CD1c-positive myeloid dendritic cell (primary cell): ENCODE measurements around the gene SDK2.

Experiments
- DNase-seq: peaks from one replicate; pipeline ENCODE4 v3.0.0-alpha.2; 2016; ENCODE audit errors: extremely low spot score

Gene SDK2

DNA sequence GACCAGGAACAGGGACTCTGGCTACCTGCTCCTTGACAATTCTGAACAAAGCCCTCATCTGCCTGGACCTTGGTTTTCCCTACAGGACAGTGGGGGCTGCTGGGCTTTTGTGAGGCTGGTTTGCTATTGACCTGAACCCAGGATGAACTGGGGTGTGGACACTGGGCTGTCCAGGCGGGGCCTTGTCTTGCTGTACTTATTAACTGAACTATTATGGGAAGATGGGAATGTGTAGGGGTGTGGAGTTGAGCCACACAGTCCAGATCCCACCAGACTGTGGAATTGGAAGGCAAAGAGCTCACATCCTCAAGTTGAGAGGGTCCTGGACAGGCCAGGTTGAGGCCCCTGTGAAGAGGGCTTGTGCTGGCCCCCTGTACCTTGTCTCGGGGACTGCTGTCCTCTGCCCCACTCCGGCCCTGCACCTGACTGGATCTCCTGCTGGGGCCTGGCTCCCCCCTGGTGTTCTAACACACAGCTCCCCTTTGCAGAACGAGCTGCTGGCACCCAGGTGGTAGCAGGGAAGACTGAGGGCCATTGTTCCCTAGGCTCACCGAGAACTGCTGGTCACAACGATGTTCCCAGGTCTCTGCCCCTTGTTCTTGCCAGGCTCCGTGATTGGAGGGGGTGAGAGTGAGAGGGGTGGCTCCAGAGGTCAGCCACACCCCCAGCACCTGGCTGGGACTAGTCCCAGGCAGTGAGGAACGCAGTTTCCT, 280.6 kb downstream of the SDK2 start:
- no peak for DNase-seq

GRCh38 chr17:73362697-73363096, 281.5 kb downstream of the SDK2 start:
- no peak for DNase-seq

DNA sequence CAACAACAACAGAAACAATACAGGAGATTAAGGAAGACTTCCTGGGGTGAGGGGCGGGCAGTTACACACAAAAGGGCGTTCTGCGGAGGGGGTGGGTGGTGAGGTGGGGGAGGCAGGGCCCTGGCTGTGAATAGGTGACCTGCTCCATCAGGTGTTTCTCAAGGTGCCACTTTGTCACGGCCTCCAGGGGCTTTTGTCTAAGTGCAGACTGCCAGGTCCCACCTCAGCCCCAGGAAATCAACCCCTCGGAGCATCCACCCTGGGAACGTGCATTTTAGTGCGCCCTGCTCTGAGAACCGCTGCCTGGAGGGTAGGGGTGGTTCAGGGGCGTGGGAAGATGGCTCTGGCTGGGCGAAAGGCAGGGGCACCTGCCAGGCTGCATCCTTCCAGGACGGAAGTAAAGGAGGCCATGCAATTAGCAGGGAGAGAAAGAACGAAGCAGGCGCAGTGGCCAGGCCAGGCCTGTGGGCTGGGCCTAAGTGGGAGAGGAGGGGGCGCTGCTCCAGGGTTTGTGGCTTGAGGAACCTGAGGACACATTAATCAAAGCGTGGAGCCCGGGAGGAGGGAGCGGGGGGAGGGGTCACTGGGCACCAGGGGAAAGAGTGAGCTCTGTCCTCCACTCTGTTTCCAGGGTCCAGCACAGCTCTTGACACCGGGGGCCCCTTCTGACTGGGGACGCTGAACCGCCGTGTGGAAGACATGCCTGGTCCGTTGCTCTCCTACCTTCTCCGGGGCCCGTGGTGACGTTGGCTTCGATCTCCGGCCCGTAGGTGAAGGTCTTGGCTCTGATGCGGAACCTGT, 283.1 kb downstream of the SDK2 start:
- DNase-seq = no peak

GRCh38 chr17:73359987-73360410, 284.2 kb downstream of the SDK2 start:
- DNase-seq = no peak

DNA sequence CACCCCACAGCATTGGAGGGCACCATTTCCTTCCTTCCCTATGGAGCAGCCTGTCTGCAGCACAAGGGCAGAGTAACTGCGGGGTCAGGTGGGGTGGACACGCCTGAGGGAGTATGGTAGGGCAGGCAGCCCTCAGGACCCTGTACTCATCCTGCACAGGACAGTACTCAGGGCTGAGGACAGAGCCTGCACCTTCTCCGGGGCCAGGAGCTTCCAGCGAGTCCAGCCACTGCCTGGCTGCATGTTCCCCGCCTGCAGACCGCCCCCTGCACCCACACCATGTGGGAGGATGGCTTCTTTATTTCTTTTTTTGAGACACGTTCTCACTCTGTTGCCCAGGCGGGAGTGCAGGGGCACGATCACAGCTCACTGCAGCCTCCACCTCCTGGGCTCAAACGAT, 284.9 kb downstream of the SDK2 start:
- DNase-seq = no peak

GRCh38 chr17:73358668-73359067, 285.6 kb downstream of the SDK2 start:
- DNase-seq = no peak

- no peak for DNase-seq
These were observed 286.3 kb downstream of the SDK2 start for GRCh38 chr17:73357981-73358380.

DNA sequence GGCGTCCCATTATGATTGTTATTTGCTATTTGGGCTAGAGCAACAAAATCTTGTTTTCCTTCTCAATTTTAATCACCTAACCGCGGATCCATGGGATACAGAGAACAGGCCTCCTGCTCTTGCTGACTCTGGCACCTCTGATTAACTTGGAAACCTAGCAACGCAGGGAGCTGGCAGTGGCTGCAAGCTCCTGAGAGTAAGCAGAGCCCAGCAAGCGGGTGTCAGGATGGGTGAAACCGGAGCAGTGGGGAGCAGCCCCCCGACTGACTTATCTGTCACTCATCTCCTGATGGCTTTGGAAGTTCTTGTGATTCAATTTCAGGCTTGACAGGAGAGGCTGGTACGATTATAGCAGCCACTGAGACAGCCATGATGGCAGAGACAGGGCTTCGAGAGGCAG, 286.9 kb downstream of the SDK2 start:
- no peak for DNase-seq

DNA sequence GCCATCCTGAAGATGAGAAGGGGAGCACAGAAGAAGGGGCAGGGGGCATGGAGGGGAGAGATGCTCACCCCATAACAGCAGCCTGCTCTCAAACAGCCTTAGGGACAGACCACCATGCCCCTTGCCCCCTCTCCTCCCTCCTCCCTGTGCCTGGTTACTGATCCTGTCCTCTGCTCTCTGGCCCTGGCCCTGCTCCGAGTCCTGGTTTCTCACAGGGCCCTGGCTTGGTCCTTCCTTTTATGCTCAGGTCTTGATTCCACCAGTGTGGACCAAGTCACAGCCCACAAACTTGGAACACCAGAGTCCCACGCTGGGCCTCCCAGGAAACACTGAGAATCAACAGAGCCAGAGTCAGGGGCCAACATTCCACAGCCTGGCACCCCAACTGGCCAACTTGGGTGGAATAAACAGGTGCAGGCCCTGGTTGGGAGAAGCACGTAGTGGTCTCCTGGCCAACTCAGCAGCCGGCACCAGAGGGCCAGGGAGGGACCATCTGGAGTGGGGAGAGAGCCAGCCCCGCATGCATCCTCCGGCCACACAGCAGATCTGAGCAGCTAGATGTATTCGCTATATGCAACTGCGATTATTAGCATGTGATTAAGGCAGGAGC, 287.6 kb downstream of the SDK2 start:
- DNase-seq = no peak

GRCh38 chr17:73354423-73355284, 289.6 kb downstream of the SDK2 start:
- no peak for DNase-seq

DNA sequence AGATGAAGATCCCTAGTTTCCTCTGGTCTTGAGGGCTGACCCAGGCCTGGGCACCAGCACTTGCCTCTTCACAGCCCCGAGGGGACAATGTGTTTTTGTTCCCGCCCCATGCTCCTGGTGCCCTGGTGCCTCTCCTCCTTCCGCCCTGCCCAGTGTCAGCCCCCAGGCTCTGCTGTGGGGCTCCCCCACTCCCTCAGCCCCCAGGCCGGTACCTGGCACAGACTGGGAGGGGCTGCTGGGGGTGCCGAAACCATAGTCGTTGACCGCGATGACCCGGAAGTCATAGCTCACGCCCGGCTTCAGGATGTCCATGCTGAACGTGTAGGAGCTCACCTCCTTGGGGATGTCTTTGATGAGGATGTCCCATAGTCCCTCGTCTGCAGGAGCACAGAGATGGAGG, 292.0 kb downstream of the SDK2 start:
- DNase-seq = no peak

DNA sequence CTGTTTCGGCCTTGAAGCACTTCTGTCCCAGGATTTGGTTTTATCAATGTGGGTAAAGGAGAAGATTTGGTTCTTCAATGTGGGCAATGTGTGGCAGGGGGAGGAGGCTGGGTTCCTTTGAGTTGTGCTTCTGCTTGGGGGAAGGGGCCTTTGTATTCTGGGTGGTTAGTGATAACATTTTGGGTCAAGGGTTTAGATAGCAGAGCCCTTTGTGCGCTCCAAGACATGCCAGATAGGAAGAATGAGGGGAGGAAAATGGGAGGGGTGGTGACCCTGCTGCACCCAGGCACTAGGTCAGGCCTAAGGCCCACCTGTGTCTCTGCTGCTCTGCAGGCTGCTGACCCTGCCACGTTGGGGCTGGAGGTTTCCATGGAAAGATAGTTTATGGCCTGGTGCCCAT, 292.5 kb downstream of the SDK2 start:
- no peak for DNase-seq

- DNase-seq = no peak
These were observed 293.4 kb downstream of the SDK2 start for GRCh38 chr17:73350864-73351263.

- no peak for DNase-seq
These were observed 294.6 kb downstream of the SDK2 start for GRCh38 chr17:73349647-73350046.

GRCh38 chr17:73349138-73349537, 295.1 kb downstream of the SDK2 start:
- DNase-seq = no peak

- no peak for DNase-seq
These were observed 295.5 kb downstream of the SDK2 start for GRCh38 chr17:73348829-73349095.

GRCh38 chr17:73348018-73348828, 296.0 kb downstream of the SDK2 start:
- DNase-seq = no peak

- DNase-seq = peak; percentile 11
These were observed 296.9 kb downstream of the SDK2 start for GRCh38 chr17:73347351-73347750.

GRCh38 chr17:73346501-73347162, 297.6 kb downstream of the SDK2 start:
- DNase-seq = no peak

- DNase-seq = no peak
These were observed 300.3 kb downstream of the SDK2 start for GRCh38 chr17:73343739-73344454.
